ENCODE data around the gene NAP1L5.

Gene NAP1L5

GRCh38 chr4:88697588-88698329, at the start of gene NAP1L5:
NAP1L5 (minus strand) TSS chr4:88697829; CDS start chr4:88697754, 75 bp downstream.
- peak; percentile 46 to 54 for DNase-seq

- no peak for DNase-seq
Measured at GRCh38 chr4:88747351-88747750, 49.7 kb upstream of the NAP1L5 start.

GRCh38 chr4:88746206-88746605, 48.6 kb upstream of the NAP1L5 start:
- no peak for DNase-seq

GRCh38 chr4:88745581-88746163, 48.0 kb upstream of the NAP1L5 start:
- DNase-seq = no peak

GRCh38 chr4:88745175-88745574, 47.5 kb upstream of the NAP1L5 start:
- no peak for DNase-seq

GRCh38 chr4:88744609-88745008, 47.0 kb upstream of the NAP1L5 start:
- no peak for DNase-seq

- DNase-seq = no peak
Measured at GRCh38 chr4:88743696-88744095, 46.1 kb upstream of the NAP1L5 start.

GRCh38 chr4:88742561-88742960, 44.9 kb upstream of the NAP1L5 start:
- no peak for DNase-seq

- DNase-seq = no peak
Measured at GRCh38 chr4:88738180-88738579, 40.6 kb upstream of the NAP1L5 start.

- DNase-seq = peak in 1 of 2 experiments; percentile 12
Measured at GRCh38 chr4:88737307-88737941, 39.8 kb upstream of the NAP1L5 start.

- DNase-seq = no peak
Measured at GRCh38 chr4:88736264-88736663, 38.6 kb upstream of the NAP1L5 start.

GRCh38 chr4:88735564-88735963, 37.9 kb upstream of the NAP1L5 start:
- DNase-seq = no peak

GRCh38 chr4:88734403-88734949, 36.8 kb upstream of the NAP1L5 start:
- no peak for DNase-seq

GRCh38 chr4:88732714-88733368, 35.2 kb upstream of the NAP1L5 start:
- DNase-seq = no peak

GRCh38 chr4:88731381-88731780, 33.8 kb upstream of the NAP1L5 start:
- DNase-seq = no peak

- DNase-seq = no peak
Measured at GRCh38 chr4:88730811-88731210, 33.2 kb upstream of the NAP1L5 start.

GRCh38 chr4:88729146-88729760, 31.6 kb upstream of the NAP1L5 start:
- DNase-seq = no peak

GRCh38 chr4:88728146-88728545, 30.5 kb upstream of the NAP1L5 start:
- no peak for DNase-seq

GRCh38 chr4:88725986-88726385, 28.4 kb upstream of the NAP1L5 start:
- no peak for DNase-seq

GRCh38 chr4:88725143-88725542, 27.5 kb upstream of the NAP1L5 start:
- no peak for DNase-seq

- DNase-seq = no peak
Measured at GRCh38 chr4:88724406-88724805, 26.8 kb upstream of the NAP1L5 start.

- no peak for DNase-seq
Measured at GRCh38 chr4:88722828-88723227, 25.2 kb upstream of the NAP1L5 start.

- DNase-seq = no peak
Measured at GRCh38 chr4:88722276-88722780, 24.7 kb upstream of the NAP1L5 start.

All from activated CD4-positive, alpha-beta T cell treated with anti-CD3 and anti-CD28 coated beads, Interleukin-2, amount 50 U/mL, for 4 hours (primary cell).